Neural cell (in vitro differentiated cells): Measurements from ENCODE around the gene EOMES. TPM values are rescaled to one million over a fixed set of nuclear protein-coding genes. Genes with fewer than 3 reads are reported as not detected.

Source experiments
- H2AFZ ChIP-seq: fragments of 200-600, 300-800 bp; sonication (generic), shearing (Covaris generic); 2 replicates; pipeline ENCODE4 v1.6.0; 2014; ENCODE audit warnings: low read depth, mild to moderate bottlenecking, antibody characterized with exemption, low read length, moderate library complexity
- H3F3A ChIP-seq: fragments of 200-600 bp; shearing (Covaris generic); 2 replicates; pipeline ENCODE4 v1.6.1; 2016; ENCODE audit warnings: mild to moderate bottlenecking, moderate library complexity, mixed read lengths, antibody characterized with exemption, low read length; ENCODE audit not compliant: insufficient read depth, poor library complexity, severe bottlenecking
- H3K27ac ChIP-seq: fragments of 200-600, 300-800 bp; sonication (generic), shearing (Covaris generic); 2 replicates; pipeline ENCODE4 v1.5.1; 2014; ENCODE audit warnings: mild to moderate bottlenecking, low read length, moderate library complexity
- H3K27me3 ChIP-seq: fragments of 300-800, 200-600 bp; sonication (generic), shearing (Covaris generic); 2 replicates; pipeline ENCODE4 v1.6.0; 2014; ENCODE audit warnings: mild to moderate bottlenecking, low read depth, low read length, moderate library complexity; ENCODE audit not compliant: insufficient read depth
- H3K36me3 ChIP-seq: fragments of 300-800, 200-600 bp; sonication (generic), shearing (Covaris generic); 2 replicates; pipeline ENCODE4 v1.5.1; 2014; ENCODE audit warnings: mild to moderate bottlenecking, antibody characterized with exemption, low read length, moderate library complexity; ENCODE audit not compliant: insufficient read depth
- H3K4me2 ChIP-seq: fragments of 300-800, 200-600 bp; sonication (generic), shearing (Covaris generic); 2 replicates; pipeline ENCODE4 v1.6.0; 2014; ENCODE audit warnings: mild to moderate bottlenecking, low read length
- H3K4me3 ChIP-seq: fragments of 300-800, 200-600 bp; sonication (generic), shearing (Covaris generic); 2 replicates; pipeline ENCODE4 v1.5.1; 2014; ENCODE audit warnings: mild to moderate bottlenecking, low read length, moderate library complexity
- H3K79me2 ChIP-seq: fragments of 200-600 bp; shearing (Covaris generic); replicated peaks from 2 replicates; pipeline ENCODE4 v1.6.0; 2014; ENCODE audit warnings: mild to moderate bottlenecking, low read length, moderate library complexity; ENCODE audit not compliant: insufficient read depth
- H3K9ac ChIP-seq: fragments of 300-800, 200-600 bp; sonication (generic), shearing (Covaris generic); 2 replicates; pipeline ENCODE4 v1.6.1; 2016; ENCODE audit warnings: mild to moderate bottlenecking, low read length, mixed read lengths
- H3K9me2 ChIP-seq: fragments of 200-600 bp; shearing (Covaris generic); 2 replicates; pipeline ENCODE4 v1.6.1; 2016; ENCODE audit warnings: mild to moderate bottlenecking, low read length, mixed read lengths; ENCODE audit not compliant: insufficient read depth
- H3K9me3 ChIP-seq: fragments of 200-600, 300-800 bp; sonication (generic), shearing (Covaris generic); 2 replicates; pipeline ENCODE4 v1.6.1; 2016; ENCODE audit warnings: mild to moderate bottlenecking, mixed run types, low read length, moderate library complexity, mixed read lengths
- H4K20me1 ChIP-seq: fragments of 200-600 bp; shearing (Covaris generic); 2 replicates; pipeline ENCODE4 v1.6.1; 2016; ENCODE audit warnings: mild to moderate bottlenecking, mixed run types; ENCODE audit not compliant: insufficient read depth
- CTCF ChIP-seq: fragments of 450-650 bp; IDR thresholded peaks from 2 replicates; pipeline ENCODE4 v1.5.1; 2014; ENCODE audit warnings: antibody characterized with exemption, mild to moderate bottlenecking, moderate library complexity; ENCODE audit not compliant: poor library complexity, severe bottlenecking
- EP300 ChIP-seq: fragments of 450-650 bp; conservative IDR thresholded peaks from 2 replicates; pipeline ENCODE4 v1.6.1; 2014; ENCODE audit warnings: antibody characterized with exemption, mild to moderate bottlenecking, moderate library complexity; ENCODE audit not compliant: poor library complexity, severe bottlenecking
- EZH2 ChIP-seq: fragments of 200-600, 300-800 bp; shearing (Covaris generic), sonication (generic); IDR thresholded peaks from 2 replicates; pipeline ENCODE4 v1.6.1; 2014; ENCODE audit warnings: antibody characterized with exemption, low read length, borderline replicate concordance, mild to moderate bottlenecking; ENCODE audit not compliant: insufficient read depth, poor library complexity, severe bottlenecking
- MXI1 ChIP-seq: fragments of 450-650 bp; conservative IDR thresholded peaks from 2 replicates; pipeline ENCODE4 v1.6.1; 2014; ENCODE audit warnings: antibody characterized with exemption, mild to moderate bottlenecking; ENCODE audit not compliant: poor library complexity, severe bottlenecking
- POLR2AphosphoS5 ChIP-seq: IDR thresholded peaks from 2 replicates; pipeline ENCODE4 v1.6.1; 2012
- RAD21 ChIP-seq: fragments of 450-650 bp; conservative IDR thresholded peaks from 2 replicates; pipeline ENCODE4 v1.6.1; 2014; ENCODE audit warnings: antibody characterized with exemption, mild to moderate bottlenecking, moderate library complexity
- SMC3 ChIP-seq: fragments of 450-650 bp; conservative IDR thresholded peaks from 2 replicates; pipeline ENCODE4 v1.6.1; 2014; ENCODE audit warnings: antibody characterized with exemption, mild to moderate bottlenecking, moderate library complexity; ENCODE audit not compliant: poor library complexity
- TAF1 ChIP-seq: IDR thresholded peaks from 2 replicates; pipeline ENCODE4 v1.6.1; 2012; ENCODE audit warnings: low read depth
- polyA plus RNA-seq: library from polyadenylated mRNA; depleted of rRNA; stranded (reverse); fragments of >200 nt; gene quantifications from 2 replicates; pipeline ENCODE4 v1.2.3, GENCODE V29; 2014
- TF ChIP-seq, protein P1 (sequence below): IDR thresholded peaks from 2 replicates; pipeline ENCODE4 v1.6.1; 2012; ENCODE audit warnings: borderline replicate concordance

The EOMES gene
- polyA plus RNA-seq, 1 donor from 2014 or later: 0.24 TPM

GRCh38 chr3:27724459-27725197 is 2.5 kb upstream of the EOMES start:
- H3K4me3 ChIP-seq: peak overlapping the region; percentile 22
- H3K9ac ChIP-seq: no peak overlapping the region
- no peak overlapping the region for H3K4me2 ChIP-seq
- H3K36me3 ChIP-seq: no peaks in the 10 kb centered on the region
- no peaks in the 10 kb centered on the region for H3F3A ChIP-seq
- H3K9me2 ChIP-seq: no peaks in the 10 kb centered on the region
- H4K20me1 ChIP-seq: no peaks in the 10 kb centered on the region
- no peak overlapping the region for H3K27ac ChIP-seq
- TF ChIP-seq TAF1: no peak
- TF ChIP-seq EZH2: no peak
- no peaks in the 10 kb centered on the region for H3K79me2 ChIP-seq
- no peaks in the 10 kb centered on the region for H3K9me3 ChIP-seq
- H3K27me3 ChIP-seq: peaks cover 100% of the 10 kb centered on the region
- no peak overlapping the region for H2AFZ ChIP-seq

GRCh38 chr3:27723815-27724458 is 1.8 kb upstream of the EOMES start:
- no peak overlapping the region for H2AFZ ChIP-seq
- no peak overlapping the region for H3K4me2 ChIP-seq
- TF ChIP-seq, protein P1, sequence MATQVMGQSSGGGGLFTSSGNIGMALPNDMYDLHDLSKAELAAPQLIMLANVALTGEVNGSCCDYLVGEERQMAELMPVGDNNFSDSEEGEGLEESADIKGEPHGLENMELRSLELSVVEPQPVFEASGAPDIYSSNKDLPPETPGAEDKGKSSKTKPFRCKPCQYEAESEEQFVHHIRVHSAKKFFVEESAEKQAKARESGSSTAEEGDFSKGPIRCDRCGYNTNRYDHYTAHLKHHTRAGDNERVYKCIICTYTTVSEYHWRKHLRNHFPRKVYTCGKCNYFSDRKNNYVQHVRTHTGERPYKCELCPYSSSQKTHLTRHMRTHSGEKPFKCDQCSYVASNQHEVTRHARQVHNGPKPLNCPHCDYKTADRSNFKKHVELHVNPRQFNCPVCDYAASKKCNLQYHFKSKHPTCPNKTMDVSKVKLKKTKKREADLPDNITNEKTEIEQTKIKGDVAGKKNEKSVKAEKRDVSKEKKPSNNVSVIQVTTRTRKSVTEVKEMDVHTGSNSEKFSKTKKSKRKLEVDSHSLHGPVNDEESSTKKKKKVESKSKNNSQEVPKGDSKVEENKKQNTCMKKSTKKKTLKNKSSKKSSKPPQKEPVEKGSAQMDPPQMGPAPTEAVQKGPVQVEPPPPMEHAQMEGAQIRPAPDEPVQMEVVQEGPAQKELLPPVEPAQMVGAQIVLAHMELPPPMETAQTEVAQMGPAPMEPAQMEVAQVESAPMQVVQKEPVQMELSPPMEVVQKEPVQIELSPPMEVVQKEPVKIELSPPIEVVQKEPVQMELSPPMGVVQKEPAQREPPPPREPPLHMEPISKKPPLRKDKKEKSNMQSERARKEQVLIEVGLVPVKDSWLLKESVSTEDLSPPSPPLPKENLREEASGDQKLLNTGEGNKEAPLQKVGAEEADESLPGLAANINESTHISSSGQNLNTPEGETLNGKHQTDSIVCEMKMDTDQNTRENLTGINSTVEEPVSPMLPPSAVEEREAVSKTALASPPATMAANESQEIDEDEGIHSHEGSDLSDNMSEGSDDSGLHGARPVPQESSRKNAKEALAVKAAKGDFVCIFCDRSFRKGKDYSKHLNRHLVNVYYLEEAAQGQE: no peak
- TF ChIP-seq EP300: no peak
- peak; percentile 52 for TF ChIP-seq POLR2AphosphoS5
- no peak for TF ChIP-seq CTCF
- TF ChIP-seq MXI1: no peak
- peak; percentile 32 for TF ChIP-seq EZH2
- TF ChIP-seq SMC3: no peak
- no peaks in the 10 kb centered on the region for H3K36me3 ChIP-seq
- H3F3A ChIP-seq: no peaks in the 10 kb centered on the region
- peak overlapping the region; percentile 22 for H3K4me3 ChIP-seq
- no peaks in the 10 kb centered on the region for H3K79me2 ChIP-seq
- no peaks in the 10 kb centered on the region for H4K20me1 ChIP-seq
- H3K27me3 ChIP-seq: peaks cover 100% of the 10 kb centered on the region
- H3K9ac ChIP-seq: no peak overlapping the region
- no peaks in the 10 kb centered on the region for H3K9me2 ChIP-seq
- no peaks in the 10 kb centered on the region for H3K9me3 ChIP-seq
- H3K27ac ChIP-seq: no peak overlapping the region

- no peak overlapping the region for H2AFZ ChIP-seq
- TF ChIP-seq RAD21: no peak
- no peak for TF ChIP-seq CTCF
- TF ChIP-seq, protein P1: no peak
- TF ChIP-seq SMC3: no peak
- TF ChIP-seq MXI1: no peak
Measured at GRCh38 chr3:27723456-27723814, 1.3 kb upstream of the EOMES start.

More at GRCh38 chr3:27723456-27723814, 1.3 kb upstream of the EOMES start:
- no peaks in the 10 kb centered on the region for H4K20me1 ChIP-seq
- H3K27ac ChIP-seq: no peak overlapping the region
- H3K79me2 ChIP-seq: no peaks in the 10 kb centered on the region
- H3K4me2 ChIP-seq: no peak overlapping the region
- no peak overlapping the region for H3K9ac ChIP-seq
- H3K9me2 ChIP-seq: no peaks in the 10 kb centered on the region
- H3K9me3 ChIP-seq: no peaks in the 10 kb centered on the region
- peak overlapping the region; percentile 22 for H3K4me3 ChIP-seq
- H3K36me3 ChIP-seq: no peaks in the 10 kb centered on the region
- peaks cover 100% of the 10 kb centered on the region for H3K27me3 ChIP-seq
- H3F3A ChIP-seq: no peaks in the 10 kb centered on the region
